AG08395 (cell line): ENCODE measurements around the gene KCTD16.

ENCODE experiments used
- DNase-seq: peaks from one replicate; pipeline ENCODE4 v3.0.0; 2012; ENCODE audit warnings: mixed read lengths, low spot score

KCTD16 gene

GRCh38 chr5:144403817-144404420 is 233.2 kb downstream of the KCTD16 start:
- DNase-seq = no peak

DNA sequence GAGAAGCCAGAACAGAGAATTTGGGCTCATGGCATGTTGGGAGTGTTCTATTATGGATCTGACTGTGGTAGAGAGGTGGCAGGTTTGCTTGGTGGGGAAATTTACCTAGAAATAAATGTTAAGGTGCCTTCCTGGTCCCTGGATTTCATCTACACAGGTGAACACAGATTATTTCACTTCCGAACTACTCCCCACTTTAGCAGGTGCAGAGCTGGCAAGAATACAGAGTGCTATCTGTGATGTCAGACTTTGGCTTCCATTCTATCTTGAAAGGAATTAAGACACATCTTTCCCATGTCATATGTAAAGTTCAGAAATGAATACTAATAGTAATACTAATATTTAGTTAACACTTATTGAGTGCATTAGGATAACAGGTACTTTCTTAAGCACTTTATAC is 234.0 kb downstream of the KCTD16 start:
- DNase-seq = no peak

DNA sequence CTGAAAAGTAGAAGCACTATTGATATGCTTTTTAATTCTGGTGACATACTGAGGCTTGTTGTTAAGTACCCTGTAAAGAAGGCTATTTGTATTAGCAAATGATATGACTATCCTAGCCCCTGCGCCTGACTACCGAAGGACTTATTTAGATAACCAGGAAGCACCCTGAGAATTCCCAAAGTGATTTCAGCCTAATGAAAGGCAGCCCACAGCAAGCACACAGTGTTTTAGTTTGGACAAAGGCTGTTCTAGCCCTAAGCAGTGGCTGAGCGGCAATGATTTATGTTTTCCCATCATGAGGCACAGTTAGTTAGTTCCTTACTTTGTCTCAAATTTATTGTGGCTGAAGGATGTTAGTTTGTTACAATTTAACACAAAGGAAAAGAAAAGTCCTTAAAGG is 235.3 kb downstream of the KCTD16 start:
- no peak for DNase-seq

- no peak for DNase-seq
These were observed 235.8 kb downstream of the KCTD16 start for GRCh38 chr5:144406442-144406841.

DNA sequence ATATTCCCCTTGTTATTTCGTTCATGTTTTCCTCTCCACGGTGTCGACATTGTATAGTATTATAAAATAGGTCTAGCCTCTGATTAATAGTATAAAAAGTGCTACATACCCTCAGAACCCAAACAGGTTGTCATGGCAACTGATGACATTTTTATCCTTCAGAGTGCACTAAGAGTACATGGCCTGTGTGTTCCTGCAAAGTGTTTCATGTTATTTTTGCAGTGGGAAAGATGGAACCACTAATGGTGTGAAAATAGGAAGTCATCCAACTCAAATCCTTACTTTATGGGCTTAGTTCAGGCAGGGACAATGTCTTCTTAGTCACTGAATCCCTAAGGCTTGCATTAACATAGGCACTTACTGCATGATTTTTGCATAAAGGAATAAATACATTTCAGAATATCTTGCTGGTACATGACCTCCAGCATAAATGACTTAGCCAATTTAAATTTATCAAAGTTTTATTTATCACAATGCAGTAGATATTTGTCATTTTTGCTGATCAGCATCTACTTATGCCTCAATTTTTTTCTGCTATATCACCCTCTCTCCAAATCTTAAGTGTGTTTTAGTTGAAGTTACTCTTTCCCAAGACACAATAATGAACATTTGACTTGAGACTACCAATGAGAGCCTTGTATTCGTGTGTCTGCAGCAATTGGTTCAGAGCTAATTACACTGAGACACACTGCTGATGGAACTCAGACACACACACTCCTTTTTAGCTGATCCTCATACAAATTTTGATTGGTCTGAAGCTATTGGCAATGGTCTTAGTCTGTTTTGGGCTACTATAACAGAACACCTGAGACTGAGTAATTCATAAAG is 243.7 kb downstream of the KCTD16 start:
- DNase-seq = no peak

- no peak for DNase-seq
These were observed 245.5 kb downstream of the KCTD16 start for GRCh38 chr5:144416196-144416595.

DNA sequence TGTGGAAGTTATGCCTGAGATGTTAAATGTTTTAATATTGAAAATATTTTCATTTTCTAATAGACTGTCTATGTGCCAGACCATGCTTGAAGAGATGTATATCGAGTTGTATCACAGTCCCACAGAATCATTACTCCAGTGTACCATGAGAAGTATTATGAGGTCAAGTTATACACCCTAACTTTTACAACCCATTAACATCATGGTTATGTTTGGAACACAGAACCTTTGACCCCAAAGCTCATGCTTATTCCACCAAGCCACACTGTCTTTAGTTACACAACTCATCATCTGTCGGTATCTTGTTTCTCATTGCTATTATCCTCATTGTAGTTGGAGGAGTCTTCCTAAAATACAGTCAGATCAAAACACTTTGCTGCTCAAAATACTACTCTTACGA is 248.0 kb downstream of the KCTD16 start:
- DNase-seq = no peak

- no peak for DNase-seq
These were observed 250.7 kb downstream of the KCTD16 start for GRCh38 chr5:144421411-144421810.

DNA sequence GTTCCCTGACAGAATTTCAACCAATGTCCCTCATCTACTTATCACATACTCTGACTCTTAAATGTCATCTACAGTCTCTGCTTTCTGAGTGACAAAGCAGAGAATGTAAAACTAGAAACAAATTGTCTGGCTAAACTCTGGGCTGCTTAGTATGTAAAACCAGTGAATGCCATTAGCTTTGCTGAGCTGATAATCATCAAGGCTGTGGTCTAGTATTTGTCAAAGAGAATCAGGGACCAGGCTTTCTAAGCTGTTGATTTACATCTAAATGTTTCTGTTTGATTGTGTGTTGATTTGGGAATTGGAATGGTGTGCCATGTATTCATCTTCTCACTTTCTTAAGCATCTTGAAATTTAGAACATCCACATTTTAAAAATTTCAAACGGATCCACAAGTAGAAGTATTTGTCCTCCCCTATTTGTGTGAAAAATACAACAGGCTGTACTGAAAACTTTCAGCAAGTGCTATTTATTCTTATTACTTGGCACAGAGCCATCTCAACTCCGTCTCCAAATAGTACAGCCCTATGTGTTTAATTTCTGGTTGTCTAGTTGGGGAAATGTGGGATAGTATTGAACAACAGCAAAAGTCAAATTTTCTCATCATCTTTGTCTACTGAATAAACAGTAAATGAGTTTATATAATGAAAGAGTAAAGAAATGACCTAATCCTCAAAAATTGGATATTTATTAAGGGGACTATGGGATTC is 251.5 kb downstream of the KCTD16 start:
- no peak for DNase-seq

DNA sequence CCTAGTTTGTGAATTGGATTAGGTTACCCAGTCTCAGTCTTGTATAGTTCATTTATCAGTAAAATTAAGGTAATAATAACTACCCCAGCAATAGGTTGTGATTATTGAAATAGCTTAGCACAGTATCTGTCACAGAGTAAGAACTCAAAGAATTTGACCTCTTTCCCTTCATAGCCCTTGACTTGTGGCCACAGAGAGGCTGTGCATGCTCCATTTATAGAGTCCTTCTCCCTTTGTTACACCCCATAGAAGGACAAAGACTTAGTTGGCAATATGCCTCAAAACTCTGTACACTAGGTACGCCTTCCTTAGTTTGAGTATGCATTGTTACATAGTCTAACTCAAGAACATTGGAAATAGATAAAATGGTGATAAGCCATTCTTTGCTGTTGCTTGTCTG is 257.2 kb downstream of the KCTD16 start:
- DNase-seq = no peak

DNA sequence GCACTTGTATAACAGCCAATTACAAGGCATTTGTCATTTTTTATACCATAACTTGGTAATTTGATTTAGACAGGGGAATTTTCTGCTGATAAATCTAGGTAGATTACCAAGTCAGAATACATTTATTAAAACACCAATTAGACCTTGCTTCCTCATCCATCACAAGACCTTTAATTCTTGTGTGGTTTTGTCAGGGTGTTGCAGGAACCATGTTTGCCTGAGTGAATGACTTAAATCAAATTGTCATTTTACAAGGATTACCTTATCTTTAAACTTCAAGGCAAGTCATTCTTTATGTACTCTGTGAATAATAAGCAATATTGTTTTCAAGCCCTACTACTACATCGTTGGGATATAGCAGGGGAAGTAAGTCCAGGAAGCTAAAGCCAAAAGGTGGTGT is 257.7 kb downstream of the KCTD16 start:
- no peak for DNase-seq

GRCh38 chr5:144429405-144429804 is 258.7 kb downstream of the KCTD16 start:
- no peak for DNase-seq

DNA sequence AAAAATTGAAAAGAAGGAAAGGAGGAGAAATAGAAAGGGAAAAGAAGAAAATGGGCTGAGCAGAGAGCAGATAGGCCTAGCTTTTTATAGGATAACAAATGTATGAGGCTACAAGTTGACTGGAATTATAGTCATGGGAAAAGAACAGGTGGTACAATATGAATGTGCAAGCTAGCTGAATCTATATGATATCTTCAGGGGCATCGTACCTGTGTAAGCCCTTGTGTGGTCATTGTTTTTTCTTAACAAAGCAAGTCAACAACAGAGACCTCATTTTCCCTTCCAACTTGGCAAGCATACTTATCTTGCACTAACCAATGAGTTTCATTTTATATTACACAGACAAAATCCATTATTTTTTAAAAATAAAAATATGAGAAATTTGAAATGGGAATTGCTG is 259.2 kb downstream of the KCTD16 start:
- DNase-seq = no peak

DNA sequence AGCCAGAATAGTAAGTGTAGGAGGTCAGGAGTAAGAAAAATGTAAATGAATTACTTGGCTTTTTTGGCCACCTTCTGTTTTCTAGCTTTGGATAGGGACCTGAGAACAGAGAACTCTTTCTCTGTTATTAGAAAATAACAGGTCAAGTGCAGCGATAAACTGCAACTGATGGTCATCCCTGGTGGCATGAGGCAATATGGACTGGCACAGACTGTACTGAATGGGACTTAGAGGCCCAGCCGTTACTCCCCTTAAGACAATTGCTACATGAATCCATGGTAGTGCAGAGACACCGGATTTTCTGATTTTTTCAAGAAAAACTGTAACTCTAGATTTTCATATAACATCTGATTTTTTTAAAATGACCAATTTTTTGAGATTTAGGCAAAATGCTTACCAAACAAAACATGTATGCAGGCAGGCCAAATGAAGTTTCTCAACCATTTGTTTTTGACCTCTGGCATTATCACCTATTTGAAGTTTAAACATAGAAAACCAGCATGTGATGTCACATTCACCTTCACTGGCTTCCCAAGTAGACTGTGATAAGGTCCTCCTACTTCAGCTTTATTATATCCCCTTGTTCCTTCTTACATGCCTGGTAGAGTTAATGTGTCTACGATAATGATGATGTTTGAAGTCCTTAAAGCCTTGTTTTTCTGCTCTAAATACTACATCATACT is 262.6 kb downstream of the KCTD16 start:
- DNase-seq = no peak

- no peak for DNase-seq
These were observed 263.2 kb downstream of the KCTD16 start for GRCh38 chr5:144433893-144434292.

GRCh38 chr5:144436007-144436406 is 265.3 kb downstream of the KCTD16 start:
- no peak for DNase-seq

GRCh38 chr5:144438237-144438636 is 267.6 kb downstream of the KCTD16 start:
- no peak for DNase-seq

- no peak for DNase-seq
These were observed 277.8 kb downstream of the KCTD16 start for GRCh38 chr5:144448457-144448856.

GRCh38 chr5:144451187-144451973 is 280.7 kb downstream of the KCTD16 start:
- no peak for DNase-seq

DNA sequence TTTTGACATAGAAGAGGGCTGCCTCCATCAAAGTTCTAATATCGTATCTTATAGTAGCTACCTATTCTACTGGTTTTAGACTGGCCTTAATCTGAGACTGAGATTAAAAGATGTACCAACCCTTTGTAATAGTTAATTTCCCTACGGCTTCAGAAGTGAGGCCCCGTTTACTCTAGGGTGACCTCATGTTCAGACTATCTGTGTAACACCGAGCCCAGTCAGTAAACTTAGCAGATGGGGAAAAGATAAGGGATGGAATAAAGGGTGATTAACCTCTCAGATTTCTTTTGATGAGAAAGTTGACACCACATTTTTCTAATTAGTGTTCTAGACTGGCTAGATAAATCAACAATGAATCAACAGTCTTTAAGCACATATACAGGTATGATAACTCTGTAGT is 283.1 kb downstream of the KCTD16 start:
- no peak for DNase-seq

DNA sequence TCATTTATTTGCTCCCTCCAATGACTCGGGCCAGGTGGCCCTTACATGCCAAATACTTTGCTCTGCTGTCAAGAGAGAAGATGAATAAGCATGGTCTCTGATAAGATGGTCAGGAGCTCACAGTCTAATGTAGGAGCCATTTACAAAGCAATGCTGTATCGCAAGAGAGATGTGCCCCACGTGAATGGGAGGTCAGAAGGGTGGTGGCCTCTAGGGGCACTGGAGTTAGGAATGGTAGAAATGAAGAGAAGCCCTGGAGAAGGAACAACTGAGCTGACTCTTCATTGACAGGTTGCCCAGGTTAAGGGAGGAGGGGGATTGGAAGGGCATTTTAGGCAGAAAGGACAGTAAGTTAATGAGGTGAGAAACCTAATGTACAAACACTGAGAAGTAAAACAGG is 286.5 kb downstream of the KCTD16 start:
- no peak for DNase-seq

GRCh38 chr5:144458216-144458615 is 287.5 kb downstream of the KCTD16 start:
- no peak for DNase-seq
